ENCODE data around the gene NACAD.
A peak's percentile ranks its signal among the peaks of the same experiment; 100 is the strongest.

NACAD gene

DNA sequence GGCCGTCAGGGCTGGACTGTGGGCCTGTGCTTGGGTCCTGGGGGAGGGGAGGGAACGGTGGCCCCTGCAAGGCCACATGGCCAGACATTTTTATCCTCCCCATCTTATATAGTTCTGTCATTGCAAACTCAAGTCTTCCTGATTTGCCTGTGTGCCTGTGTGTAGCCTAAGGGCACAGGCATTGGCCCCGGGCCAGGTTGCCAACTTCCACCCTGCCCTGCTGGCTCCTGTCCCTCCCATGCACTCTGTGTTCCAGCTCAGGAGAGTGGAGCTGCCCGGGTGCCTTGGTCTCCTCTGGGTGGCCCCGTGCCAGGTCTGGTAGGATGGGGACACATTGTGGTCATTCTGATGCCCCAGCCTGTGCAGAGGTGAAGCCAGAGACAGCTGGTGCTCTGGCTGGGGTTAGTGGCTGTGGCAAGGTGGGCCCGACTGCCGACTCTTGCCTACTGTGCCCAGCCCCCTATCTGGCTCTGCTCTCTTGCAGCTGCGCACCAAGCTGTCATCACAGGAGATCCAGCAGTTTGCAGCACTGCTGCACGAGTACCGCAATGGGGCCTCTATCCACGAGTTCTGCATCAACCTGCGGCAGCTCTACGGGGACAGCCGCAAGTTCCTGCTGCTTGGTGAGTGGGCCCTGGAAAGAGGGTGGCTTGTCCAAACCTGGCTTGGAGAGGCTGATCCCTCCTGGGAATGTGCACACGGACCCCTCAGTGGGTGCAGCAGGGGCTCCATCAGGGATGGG, 14.8 kb downstream of the NACAD start:
- no peak for DNase-seq

DNA sequence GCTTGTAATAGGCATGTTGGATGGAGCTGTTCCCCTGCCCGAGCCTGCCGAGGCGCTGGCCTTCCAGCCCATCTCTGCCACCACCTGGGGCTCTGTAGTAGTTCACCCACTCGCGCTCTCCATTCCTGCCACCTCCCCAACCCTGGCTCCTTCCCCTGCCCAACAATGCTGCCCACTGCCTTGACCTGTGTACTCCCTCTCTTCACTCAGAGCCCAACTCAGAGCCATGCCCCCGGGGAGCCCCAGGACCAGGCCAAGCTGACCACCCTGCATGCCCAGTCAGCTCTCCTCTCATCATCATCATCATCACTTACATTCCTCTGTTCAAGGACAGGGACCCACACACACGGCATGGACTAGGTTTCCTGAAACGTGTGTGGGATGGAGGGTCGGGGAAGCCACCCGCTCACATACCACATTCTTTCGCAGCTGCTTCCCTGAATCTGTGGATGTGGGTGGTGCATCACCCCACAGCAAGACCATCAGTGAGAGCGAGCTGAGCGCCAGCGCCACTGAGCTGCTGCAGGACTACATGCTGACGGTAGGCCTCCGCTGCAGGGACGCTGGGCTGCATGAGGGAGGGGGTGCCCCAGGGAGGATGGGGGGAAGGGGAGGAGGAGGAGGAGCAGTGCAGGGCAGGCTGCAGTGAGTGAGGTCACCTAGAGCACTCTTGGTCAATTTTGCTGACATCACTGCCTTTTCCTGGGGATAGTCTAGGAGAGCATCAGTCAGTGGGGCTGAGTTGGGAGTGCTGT, 15.6 kb downstream of the NACAD start:
- DNase-seq, result no peak

DNA sequence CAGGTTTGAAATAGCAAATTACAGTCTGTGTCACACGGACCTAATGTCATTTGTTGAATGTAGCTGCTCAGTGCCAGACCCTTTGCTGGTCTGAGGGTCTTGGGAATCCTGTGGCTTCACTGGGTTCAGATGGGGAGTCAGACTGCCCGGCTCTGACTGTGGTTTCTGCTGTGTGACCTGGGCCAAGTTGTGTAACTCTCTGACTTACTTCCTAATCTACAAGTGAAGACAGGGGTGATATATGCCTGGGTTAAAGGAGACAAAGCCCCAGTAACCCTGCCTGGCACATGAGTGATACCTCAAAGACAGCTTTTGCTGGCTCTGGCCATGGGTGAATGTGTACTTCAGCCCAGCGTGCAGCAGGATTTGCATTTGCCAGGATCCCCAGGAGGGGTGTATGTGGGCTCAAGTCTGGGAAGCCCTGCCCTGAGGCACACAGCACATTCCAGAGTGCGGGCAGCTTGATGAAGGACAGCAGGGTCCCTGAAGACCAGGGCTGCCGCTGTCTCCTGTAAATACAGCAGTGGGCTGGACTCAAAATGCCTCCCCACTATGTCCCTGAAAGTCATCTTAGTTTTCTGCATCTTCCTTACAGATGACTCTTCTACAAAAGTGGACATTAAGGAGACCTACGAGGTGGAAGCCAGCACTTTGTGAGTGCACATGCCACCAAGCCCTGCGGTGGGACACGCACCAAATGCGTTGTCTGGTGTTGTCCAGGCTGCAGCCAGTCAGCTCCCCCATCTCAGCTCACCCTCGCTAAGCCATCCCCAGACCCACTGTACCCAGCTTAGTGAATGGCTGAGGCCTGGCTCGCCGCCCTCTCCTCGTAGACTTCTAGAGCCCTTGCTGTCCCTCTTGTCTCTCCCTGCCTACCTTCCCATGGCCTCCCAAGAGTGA, 16.4 kb downstream of the NACAD start:
- no peak for DNase-seq

DNA sequence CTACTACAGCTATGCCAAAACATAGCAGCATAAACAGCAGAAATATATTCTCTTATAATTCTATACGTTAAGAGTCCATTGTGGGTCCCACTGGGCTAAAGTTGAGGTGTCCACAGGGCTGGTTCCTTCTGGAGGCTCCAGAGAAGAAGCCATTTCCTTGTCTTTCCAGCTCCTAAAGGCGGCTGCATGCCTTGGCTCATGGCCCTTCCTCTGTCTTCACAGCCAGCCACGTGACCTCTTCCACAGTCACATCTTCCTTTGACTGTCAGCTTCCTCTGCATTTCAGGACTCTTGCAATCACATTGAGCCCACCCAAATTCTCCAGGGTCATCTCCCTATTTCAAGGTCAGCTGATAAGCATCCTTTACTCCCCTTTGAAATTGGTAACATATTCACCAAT, 17.2 kb downstream of the NACAD start:
- no peak for DNase-seq

DNA sequence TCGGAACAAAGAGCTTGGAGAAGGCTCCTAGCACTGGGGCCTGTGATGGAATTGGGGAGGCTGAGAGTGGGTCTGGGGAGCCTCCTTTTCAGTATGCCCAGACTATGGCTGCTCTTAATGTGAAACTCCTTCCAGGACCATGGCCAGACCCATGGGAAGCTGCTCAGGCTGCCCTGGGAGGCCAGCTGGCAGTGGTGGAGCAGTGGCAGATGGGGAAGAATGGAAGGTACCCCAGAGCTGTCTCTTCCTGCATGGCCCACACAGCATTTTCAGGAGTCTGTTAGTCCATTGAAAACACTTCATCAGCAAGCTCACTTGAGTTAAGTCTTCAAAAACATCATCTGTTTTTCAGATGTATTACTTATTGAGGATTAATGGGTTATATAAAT, 18.5 kb downstream of the NACAD start:
- no peak for DNase-seq

- no peak for DNase-seq
Observed at GRCh38 chr7:45069444-45070253, 19.1 kb downstream of the NACAD start.

DNA sequence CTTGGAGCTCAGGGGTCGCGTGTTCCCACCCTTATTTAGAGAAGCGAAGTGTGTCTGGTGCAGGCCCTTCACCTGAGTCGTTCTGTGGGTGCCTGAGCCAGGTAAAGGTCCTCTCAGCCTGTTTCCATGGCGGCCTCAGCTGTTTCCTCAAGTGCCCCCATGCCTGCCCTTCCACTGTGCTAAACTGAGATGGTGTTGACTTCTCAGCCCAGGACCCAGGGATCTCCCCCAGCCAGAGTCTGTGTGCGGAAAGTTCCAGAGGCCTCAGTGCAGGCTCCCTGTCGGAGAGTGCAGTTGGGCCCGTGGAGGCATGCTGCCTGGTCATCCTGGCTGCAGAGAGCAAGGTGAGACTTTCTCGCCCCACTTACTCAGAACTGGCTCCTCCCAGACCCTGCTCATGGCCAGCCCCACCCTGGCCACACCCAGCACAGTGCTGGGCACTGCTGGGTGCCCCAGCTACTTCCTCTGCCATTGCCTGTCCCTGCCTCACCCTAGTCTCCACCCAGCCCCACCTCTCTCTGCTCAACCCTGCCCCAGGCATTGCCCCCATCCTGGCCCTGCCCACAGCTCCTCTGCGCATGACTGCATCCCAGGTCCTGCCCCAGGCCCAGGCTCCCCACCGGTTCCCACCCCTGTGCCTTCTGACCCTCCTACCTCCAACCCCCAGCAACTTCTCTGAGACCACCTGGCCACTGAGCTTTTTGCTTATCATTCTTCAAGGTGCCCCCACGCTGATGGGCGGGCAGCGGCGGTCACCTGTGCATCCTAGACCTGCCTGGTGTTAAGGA, 20.3 kb downstream of the NACAD start:
- DNase-seq, result no peak

GRCh38 chr7:45067582-45067981, 21.2 kb downstream of the NACAD start:
- DNase-seq, result no peak

- DNase-seq, result peak; percentile 1
Observed at GRCh38 chr7:45066409-45066808, 22.4 kb downstream of the NACAD start.

GRCh38 chr7:45065031-45065995, 23.5 kb downstream of the NACAD start:
- DNase-seq, result peak; percentile 4

DNA sequence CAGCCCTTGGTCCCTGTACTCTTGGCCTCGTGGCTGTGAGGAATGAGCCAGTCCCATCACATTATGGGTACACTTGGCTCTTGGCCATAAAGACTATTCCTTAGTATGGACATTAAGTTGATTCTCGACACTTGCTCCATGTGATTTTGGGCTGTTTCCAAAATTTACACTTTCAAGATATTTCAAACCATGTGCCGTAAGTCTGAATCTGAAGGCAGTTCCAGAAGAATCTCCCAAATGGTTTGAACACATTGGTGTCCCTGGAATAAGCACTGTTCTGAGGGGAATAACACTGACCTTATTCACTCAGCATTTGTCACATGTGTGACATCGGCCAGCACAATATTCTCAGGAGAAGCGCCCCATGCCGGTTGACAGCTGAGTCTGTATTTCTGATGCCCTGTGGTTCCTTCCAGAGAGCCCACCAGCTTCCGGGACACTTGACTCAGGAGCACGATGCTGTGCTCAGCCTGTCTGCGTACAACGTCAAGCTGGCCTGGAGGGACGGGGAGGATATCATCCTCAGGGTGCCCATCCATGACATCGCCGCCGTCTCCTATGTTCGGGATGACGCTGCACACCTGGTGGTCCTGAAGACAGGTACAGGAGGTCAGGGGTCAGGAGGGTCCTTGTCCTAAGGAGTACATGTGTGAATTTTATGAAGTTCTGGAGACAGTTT, 24.6 kb downstream of the NACAD start:
- DNase-seq, result no peak

DNA sequence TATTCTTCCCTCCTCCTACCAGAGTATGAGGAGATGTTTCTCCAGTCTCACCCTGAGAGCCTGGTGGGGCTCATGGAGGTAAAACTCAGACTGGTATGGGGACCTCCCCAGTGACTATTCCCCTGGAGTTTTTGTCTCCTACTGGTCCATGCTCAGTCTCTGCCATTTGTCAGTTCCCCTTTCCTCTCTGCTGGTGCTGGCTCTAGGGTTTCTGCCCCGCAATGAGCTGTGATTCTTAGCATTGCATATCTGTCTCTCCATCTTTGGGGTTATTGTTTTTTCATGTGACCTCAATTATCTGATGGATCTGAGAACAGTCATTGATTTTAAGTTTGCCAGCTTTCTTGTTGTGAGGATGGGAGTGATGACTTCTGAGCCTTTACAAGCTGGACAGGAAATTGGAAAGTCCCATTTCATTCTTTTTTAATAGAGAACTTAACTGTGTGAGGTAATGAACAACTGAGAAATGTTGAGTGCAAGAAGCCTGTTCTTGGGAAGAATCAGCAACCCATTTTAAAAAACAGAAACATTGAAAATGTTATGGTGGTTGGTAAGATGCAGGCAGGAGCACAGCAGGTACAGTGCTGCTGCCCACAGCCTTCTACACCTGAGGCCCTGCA, 26.9 kb downstream of the NACAD start:
- DNase-seq, result no peak

- no peak for DNase-seq
Observed at GRCh38 chr7:45061352-45061751, 27.4 kb downstream of the NACAD start.

- DNase-seq, result no peak
Observed at GRCh38 chr7:45060295-45060694, 28.5 kb downstream of the NACAD start.

DNA sequence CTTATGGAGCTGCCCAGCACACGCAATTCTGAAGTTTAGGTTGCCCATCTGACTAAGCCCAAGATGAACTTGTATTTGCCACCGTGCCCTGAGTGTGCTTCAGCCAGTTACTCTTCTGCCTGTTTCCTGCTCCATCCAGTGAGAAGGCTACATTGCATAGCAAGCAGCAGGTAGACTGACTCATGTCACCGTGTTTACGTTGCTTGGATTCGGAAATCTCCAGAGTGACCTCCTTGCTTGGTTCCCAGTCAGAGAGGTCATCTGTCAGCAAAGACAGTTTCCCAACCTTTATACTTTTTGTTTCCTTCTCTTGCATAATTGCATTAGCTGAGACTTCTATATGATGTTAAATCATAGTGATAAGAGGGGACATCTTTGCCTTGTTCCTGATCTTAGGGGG, 30.9 kb downstream of the NACAD start:
- no peak for DNase-seq

GRCh38 chr7:45055594-45056219, 33.1 kb downstream of the NACAD start:
- no peak for DNase-seq

- no peak for DNase-seq
Observed at GRCh38 chr7:45055016-45055415, 33.8 kb downstream of the NACAD start.

- DNase-seq, result no peak
Observed at GRCh38 chr7:45054442-45054841, 34.3 kb downstream of the NACAD start.

DNA sequence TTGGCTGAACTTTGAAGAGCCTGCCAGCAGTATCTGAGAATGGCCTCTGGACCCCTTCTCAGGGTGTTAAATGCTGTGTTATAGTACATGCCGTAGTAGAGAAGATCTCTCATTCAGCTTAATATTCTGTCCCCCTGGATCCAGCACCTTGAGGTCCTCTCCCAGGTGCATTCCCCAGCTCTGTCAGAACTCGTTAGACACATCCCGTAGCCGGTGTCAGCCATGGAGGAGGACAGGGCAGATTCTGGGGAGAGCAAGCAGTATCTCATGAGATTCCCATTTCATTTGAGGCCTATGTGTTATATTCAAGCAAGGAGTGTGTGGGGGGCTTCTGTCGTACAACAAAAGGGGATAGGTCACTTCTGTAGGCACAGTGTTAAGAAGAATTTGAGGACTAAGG, 34.8 kb downstream of the NACAD start:
- DNase-seq, result no peak
